Ectodermal cell (in vitro differentiated cells): ENCODE data around the gene KLF11. TPM values are rescaled to one million over a fixed set of nuclear protein-coding genes. Genes with fewer than 3 reads are reported as not detected.
A peak's percentile ranks its signal among the peaks of the same experiment; 100 is the strongest.

ENCODE experiments used
- H3K27ac ChIP-seq: 2 replicates; pipeline ENCODE4 v1.7.0; 2013; ENCODE audit warnings: mild to moderate bottlenecking, low read depth, low read length; ENCODE audit not compliant: insufficient read depth, poor library complexity, severe bottlenecking
- H3K27me3 ChIP-seq: 2 replicates; pipeline ENCODE4 v1.7.0; 2013; ENCODE audit warnings: mild to moderate bottlenecking, low read length; ENCODE audit not compliant: insufficient read depth, control insufficient read depth, poor library complexity, severe bottlenecking
- H3K36me3 ChIP-seq: one replicate; pipeline ENCODE4 v1.7.0; 2013; ENCODE audit warnings: low read length; ENCODE audit not compliant: control insufficient read depth, insufficient read depth
- H3K4me1 ChIP-seq: one replicate; pipeline ENCODE4 v1.7.0; 2013; ENCODE audit warnings: low read length; ENCODE audit not compliant: control insufficient read depth, insufficient read depth
- H3K4me3 ChIP-seq: 2 replicates; pipeline ENCODE4 v1.7.0; 2013; ENCODE audit warnings: low read depth, low read length, control low read depth; ENCODE audit not compliant: insufficient read depth
- H3K9me3 ChIP-seq: 2 replicates; pipeline ENCODE4 v1.7.0; 2013; ENCODE audit warnings: mild to moderate bottlenecking, low read length, moderate library complexity; ENCODE audit not compliant: control insufficient read depth
- WGBS, 2 experiments: methylation state at CpG; one replicate each; pipeline ENCODE4 v1.1.7; 2013; ENCODE audit warnings: missing lambda C conversion rate in 2 of 2; 5-methylcytosine and 5-hydroxymethylcytosine counted together
- polyA plus RNA-seq, 4 experiments: library from polyadenylated mRNA; stranded (reverse); fragments of 50-300 nt; gene quantifications; one replicate each; pipeline ENCODE4 v1.2.3, GENCODE V29; 2013

Gene KLF11
- 31.9 TPM for polyA plus RNA-seq (2013, experiment 1 of 4)
- 33.3 TPM for polyA plus RNA-seq (2013, experiment 2 of 4)
- polyA plus RNA-seq (2013, experiment 3 of 4), result 27.1 TPM
- 29.8 TPM for polyA plus RNA-seq (2013, experiment 4 of 4)

DNA sequence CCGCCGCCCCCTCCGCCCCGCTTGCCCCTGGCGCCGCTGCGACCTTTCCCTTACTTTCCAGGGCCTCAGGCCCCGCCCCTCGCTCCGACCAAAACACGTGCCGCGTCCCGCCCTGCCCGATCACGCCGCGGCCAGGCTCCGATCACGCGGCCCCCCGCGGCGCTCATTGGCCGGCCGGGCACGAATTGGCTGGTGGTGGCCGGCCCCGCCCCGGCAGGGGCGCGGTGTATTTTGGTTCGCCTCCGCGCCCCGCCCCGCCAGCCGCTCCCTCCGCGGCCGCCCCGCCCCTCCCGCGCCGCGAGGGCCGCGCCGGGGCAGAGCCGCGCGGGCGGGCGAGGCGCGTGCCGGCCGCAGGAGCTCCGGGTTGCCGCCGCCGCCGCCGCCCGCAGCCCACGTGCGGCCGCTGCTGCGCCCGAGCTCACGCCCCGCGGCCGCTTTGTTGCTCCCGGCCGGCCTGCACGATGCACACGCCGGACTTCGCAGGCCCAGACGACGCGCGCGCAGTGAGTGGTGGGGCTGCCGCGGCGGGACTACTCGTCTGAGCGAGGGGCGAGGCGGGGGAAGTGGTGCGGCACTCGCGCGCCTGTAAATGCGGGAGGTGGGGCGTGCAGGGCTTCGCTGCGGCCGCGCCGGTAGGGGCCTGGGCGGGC is at the start of gene KLF11:
KLF11 (plus strand) TSS at position 295 of the 650 bp plus-strand sequence; CDS start at position 462, 167 bp downstream.
- WGBS, 2 experiments, result 0% methylated on average over 104 of the region's 104 CpGs
- no peaks in the 10 kb centered on the region for H3K36me3 ChIP-seq
- peaks cover 8% of the 10 kb centered on the region for H3K4me1 ChIP-seq
- H3K4me3 ChIP-seq, result peak within 1 kb of the TSS; percentile 49
- H3K9me3 ChIP-seq, result no peaks in the 10 kb centered on the region
- peak within 1 kb of the TSS; percentile 88 for H3K27ac ChIP-seq
- peaks cover 5% of the 10 kb centered on the region for H3K27me3 ChIP-seq

GRCh38 chr2:9994462-9994861 is 48.9 kb upstream of the KLF11 start:
- no peaks in the 10 kb centered on the region for H3K36me3 ChIP-seq
- no peak overlapping the region for H3K4me3 ChIP-seq
- H3K9me3 ChIP-seq, result no peaks in the 10 kb centered on the region
- H3K27ac ChIP-seq, result no peak overlapping the region
- 92 to 94% methylated on average over 11 of the region's 11 CpGs for WGBS, 2 experiments
- H3K27me3 ChIP-seq, result no peaks in the 10 kb centered on the region
- H3K4me1 ChIP-seq, result no peaks in the 10 kb centered on the region

GRCh38 chr2:9995059-9995458 is 48.3 kb upstream of the KLF11 start:
- Histone ChIP-seq H3K4me1 (no peaks in the 10 kb centered on the region), H3K36me3 (no peaks in the 10 kb centered on the region), H3K27me3 (no peaks in the 10 kb centered on the region), H3K9me3 (no peaks in the 10 kb centered on the region), H3K4me3 (no peak overlapping the region), H3K27ac (no peak overlapping the region)
- 89 to 92% methylated on average over 5 of the region's 5 CpGs for WGBS, 2 experiments

- H3K27ac ChIP-seq, result no peak overlapping the region
- H3K9me3 ChIP-seq, result no peaks in the 10 kb centered on the region
- WGBS, 2 experiments, result 90 to 93% methylated on average over 6 to 7 of the region's 7 CpGs
- H3K4me1 ChIP-seq, result no peaks in the 10 kb centered on the region
- H3K4me3 ChIP-seq, result no peak overlapping the region
- H3K36me3 ChIP-seq, result no peaks in the 10 kb centered on the region
- no peaks in the 10 kb centered on the region for H3K27me3 ChIP-seq
Measured at GRCh38 chr2:9996321-9996720, 47.0 kb upstream of the KLF11 start.

GRCh38 chr2:9997936-9998335 is 45.4 kb upstream of the KLF11 start:
- Histone ChIP-seq H3K4me1 (no peaks in the 10 kb centered on the region), H3K4me3 (no peak overlapping the region), H3K27me3 (no peaks in the 10 kb centered on the region), H3K27ac (no peak overlapping the region), H3K36me3 (no peaks in the 10 kb centered on the region), H3K9me3 (no peaks in the 10 kb centered on the region)
- WGBS, 2 experiments, result 81 to 89% methylated on average over 6 to 7 of the region's 7 CpGs

DNA sequence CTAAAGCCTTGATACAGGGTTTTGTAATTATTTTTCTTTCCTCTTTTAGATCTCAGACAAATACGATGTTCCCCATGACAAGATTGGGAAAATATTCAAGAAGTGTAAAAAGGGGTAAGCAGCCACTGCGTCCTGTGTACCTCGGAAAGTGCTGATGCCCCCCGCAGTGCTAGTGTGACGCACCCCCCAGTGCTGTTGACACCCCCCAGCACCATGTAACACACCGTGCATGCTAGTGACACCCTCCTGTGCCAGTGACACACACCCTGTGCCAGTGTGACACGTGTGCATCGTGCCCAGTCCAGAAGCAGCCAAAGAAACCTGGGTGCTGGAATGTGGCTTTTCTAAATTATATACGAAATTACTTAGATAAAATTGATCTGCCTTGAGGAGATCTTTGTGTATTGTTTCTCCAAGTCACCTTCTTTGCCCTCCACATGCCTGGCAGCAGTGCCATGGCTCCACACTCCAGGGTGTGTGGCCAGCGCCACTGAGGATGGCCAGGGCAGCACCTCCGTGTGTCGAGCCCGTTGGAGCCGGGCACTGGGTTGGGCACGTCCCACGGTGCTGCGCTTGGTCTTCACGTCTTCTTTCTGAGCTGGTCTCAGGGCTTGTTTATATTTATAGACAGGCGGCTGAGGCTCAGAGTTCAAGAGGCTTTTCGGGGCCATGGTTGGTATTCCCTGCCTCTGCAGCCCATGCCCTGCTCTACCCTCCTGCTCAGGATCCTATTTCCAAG is 44.3 kb upstream of the KLF11 start:
- 94% methylated on average over 20 of the region's 20 CpGs for WGBS, 2 experiments
- Histone ChIP-seq H3K27me3 (no peaks in the 10 kb centered on the region), H3K4me3 (no peak overlapping the region)

DNA sequence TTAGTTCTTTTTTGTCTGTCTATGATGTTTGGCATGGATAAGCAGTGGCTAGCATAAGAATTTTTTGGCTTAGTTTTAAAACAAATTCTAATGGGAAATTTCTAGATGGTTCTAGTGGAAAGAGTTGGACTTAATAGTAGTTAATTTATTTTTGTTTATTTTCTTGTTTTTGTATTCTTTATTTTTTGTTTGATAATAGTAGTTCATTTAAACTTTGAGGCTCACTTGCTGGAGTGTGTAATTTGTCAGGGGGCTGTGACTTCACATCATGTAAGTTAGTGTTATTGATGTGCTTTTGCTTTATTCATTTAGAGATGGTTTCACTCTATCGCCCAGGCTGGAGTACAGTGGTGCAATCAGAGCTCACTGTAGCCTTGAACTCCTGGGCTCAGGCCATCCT is 43.7 kb upstream of the KLF11 start:
- 98 to 100% methylated on average over 1 of the region's 1 CpG for WGBS, 2 experiments
- no peak overlapping the region for H3K4me3 ChIP-seq

More for the DNA sequence above, 44.3 kb upstream of the KLF11 start:
- Histone ChIP-seq H3K4me1 (no peaks in the 10 kb centered on the region), H3K27ac (no peak overlapping the region), H3K36me3 (no peaks in the 10 kb centered on the region), H3K9me3 (no peaks in the 10 kb centered on the region)

DNA sequence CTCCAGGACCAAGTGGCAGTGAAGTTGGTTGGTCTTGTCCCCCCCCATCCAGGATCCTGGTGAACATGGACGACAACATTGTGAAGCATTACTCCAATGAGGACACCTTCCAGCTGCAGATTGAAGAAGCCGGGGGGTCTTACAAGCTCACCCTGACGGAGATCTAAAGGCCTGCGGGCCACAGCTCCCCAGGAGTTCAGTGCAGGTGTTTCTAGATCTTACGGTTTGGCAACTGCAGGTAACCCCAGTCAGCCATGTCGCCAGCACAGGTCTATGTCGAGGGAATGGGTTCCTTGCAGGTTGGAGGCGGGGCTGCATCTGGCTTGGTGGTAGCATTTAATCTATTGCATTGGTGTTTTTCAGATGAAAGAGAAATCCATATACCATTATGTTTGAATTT is 42.8 kb upstream of the KLF11 start:
- Histone ChIP-seq H3K4me3 (no peak overlapping the region), H3K9me3 (no peaks in the 10 kb centered on the region), H3K27ac (no peak overlapping the region), H3K4me1 (no peaks in the 10 kb centered on the region), H3K27me3 (no peaks in the 10 kb centered on the region), H3K36me3 (no peaks in the 10 kb centered on the region)
- WGBS, 2 experiments, result 89 to 93% methylated on average over 7 to 8 of the region's 8 CpGs

More for the DNA sequence above, 43.7 kb upstream of the KLF11 start:
- H3K4me1 ChIP-seq, result no peaks in the 10 kb centered on the region
- H3K27ac ChIP-seq, result no peak overlapping the region
- no peaks in the 10 kb centered on the region for H3K36me3 ChIP-seq
- no peaks in the 10 kb centered on the region for H3K27me3 ChIP-seq
- no peaks in the 10 kb centered on the region for H3K9me3 ChIP-seq

GRCh38 chr2:10001586-10001985 is 41.8 kb upstream of the KLF11 start:
- Histone ChIP-seq H3K36me3 (no peaks in the 10 kb centered on the region), H3K4me3 (no peak overlapping the region), H3K9me3 (no peaks in the 10 kb centered on the region), H3K27ac (no peak overlapping the region), H3K27me3 (no peaks in the 10 kb centered on the region), H3K4me1 (no peaks in the 10 kb centered on the region)
- 91 to 93% methylated on average over 5 of the region's 5 CpGs for WGBS, 2 experiments

- no peak overlapping the region for H3K4me3 ChIP-seq
- no peaks in the 10 kb centered on the region for H3K9me3 ChIP-seq
- peaks cover 3% of the 10 kb centered on the region for H3K4me1 ChIP-seq
- no peak overlapping the region for H3K27ac ChIP-seq
- WGBS, 2 experiments, result 87 to 94% methylated on average over 5 of the region's 5 CpGs
- no peaks in the 10 kb centered on the region for H3K36me3 ChIP-seq
- H3K27me3 ChIP-seq, result no peaks in the 10 kb centered on the region
Measured at GRCh38 chr2:10002109-10002508, 41.2 kb upstream of the KLF11 start.
